NCI-H146 (cell line): ENCODE measurements around the gene DNAH5.

Experiments used
- DNase-seq: peaks from one replicate; lab custom pipeline; 2025; lab: John Stamatoyannopoulos, UW

The DNAH5 gene

DNA sequence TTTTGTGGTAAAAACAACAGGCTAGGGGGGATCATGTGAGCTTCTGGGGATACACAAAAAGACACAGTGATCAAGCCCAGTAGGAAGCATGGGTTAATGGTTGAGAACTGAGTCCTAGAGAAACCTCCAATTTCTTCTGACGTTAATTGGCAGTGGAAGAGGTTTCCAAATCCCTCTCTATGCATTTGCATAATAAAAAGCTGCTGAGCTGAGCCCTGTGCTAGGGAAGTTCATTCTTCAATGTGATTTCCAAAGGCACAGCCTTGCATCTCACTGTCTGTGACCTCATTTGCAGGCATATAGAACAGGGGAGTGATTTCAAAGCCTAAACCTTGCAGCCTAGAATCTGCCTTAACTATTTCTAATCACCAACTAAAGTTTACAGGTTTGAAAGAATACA, 812 bp downstream of the DNAH5 start:
- DNase-seq: no peak

DNA sequence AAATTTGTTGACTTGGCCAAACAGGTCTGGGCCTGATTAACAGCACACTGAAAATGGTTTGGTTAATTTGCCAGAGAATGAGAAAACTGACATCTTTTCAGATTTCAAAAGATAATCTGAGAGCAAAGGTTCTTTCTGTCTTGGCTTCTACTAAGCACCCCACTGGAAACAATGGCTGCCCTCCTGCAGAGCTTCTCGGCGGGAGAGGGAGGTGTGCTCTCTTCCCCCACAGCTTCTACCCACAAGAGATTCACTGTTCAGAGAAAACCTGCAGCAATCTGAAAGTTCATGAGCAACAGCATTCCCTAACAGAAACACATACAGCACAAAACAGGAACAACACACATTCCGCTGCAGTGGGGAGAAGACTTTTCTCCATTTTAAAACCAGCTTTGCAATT, 3.0 kb downstream of the DNAH5 start:
- no peak for DNase-seq

DNA sequence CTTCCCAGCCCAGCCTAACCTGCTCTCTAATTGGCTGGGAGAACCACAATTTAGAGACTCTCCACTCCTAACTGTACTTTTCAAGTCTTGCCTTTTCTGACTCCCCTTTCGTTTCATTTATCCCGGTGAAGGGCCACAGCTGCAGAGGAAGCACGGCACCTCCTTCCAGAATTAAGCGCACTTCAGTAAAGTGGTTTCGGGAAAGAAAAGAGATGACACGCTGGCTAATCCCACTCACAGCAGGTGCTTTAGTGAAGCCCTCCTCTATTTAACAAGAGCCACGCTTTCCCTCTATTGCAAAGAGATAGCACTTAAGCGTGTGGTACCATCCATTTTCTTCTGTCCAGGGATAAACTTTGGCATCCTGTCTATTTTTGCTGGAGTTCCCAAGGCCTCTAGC, 4.8 kb downstream of the DNAH5 start:
- DNase-seq: no peak

DNA sequence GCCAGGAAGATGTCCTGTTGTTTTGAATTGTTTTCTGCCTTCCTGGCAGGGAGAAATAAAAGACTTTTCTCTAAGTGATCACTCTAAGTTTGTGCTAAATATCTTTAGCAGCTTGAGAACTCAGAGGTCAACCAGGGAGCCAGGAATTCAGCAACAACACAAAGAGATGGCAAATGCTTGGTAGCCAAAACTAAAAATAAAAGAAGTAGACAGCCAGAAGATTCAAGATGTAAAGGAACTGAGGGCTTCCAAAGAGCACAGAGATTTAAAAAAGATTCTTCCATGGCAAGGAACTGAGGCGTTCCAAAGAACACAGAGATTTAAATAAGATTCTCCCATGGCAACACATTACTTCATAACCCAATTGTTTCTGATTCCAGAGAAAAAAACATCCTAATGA, 9.6 kb downstream of the DNAH5 start:
- no peak for DNase-seq

DNA sequence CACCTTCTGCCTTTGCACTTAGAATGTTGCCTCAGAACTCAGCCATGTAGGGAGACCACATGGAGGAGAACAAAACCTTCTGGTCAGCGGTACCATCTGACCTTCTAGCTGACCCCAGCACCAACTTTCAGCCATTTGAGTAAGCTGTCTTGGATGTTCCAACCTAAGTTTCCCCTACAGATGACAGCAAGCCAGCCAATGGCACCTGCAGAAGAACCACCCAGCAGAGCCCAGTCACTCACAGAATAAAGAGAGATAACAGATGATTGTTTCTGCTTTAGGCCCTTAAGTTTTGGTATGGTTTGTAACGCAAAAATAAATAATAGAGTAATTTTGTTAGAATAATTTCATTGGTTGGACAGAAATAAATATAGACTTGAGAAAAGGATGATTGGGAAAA, 10.4 kb downstream of the DNAH5 start:
- no peak for DNase-seq

DNA sequence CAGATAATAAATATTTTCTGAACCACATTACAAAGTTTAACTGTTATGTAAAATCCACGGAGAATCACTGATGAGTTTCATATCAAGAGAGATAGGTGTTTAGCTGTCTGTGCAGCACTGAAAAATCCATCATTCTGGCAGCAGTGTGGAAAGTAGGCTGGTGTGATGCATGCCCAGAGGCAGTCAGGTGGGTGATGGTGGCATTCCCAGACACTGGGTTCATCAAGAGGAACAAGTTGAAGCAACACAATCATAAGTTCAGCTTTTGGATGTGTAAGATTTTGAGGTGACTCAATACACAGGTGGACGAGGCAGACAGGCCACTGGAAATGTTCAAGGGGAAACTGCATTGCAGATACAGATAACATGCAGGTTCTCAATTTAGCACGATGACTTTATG, 11.9 kb downstream of the DNAH5 start:
- no peak for DNase-seq

DNA sequence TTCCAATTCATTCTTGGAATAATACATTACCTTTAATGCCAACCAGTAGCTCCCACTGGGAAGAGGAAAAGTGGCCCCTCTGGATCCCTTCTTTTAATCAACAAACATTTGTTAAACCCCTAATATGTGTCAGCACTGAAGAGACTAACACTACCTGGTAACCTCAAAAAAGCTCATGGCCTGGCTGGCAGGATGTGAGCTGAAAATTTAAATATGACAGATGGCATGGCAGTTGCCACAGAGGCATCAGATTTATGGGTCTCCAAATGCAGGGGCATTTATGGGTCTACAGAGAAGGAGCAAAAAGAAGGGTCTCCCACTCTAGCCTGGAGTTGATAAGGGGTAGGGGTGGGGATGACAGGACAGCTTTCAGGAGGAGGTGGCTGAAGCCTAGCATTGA, 12.5 kb downstream of the DNAH5 start:
- no peak for DNase-seq

DNA sequence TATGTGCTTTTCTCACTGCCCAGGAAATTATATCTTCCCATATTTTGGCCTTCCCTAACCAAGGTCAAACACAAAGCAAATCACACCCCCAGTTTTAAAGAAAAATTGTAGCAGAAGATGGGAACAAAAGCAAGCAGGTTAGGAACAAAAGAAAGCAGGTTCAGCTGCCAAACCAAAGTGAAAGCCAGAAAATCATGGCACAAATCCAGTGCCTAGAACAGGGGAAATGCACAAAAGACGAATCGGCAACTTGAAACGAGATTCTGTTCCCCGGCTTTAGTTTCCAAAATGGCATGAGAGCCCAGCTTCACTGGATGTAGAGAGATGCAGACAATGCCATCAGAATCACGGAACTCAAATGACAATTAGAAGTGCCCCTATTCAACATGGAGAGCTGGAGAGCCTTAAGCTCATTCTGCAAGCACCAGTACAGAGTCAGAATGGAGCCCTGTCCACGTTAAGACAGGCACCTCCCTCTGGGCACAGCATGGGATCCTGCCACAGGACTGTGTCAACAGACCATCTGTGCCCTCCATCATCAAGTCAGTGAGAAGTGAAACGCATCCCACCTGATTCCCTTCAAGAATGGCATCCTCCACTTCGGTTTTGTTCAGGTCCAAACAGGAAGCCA, 13.8 kb downstream of the DNAH5 start:
- no peak for DNase-seq

DNA sequence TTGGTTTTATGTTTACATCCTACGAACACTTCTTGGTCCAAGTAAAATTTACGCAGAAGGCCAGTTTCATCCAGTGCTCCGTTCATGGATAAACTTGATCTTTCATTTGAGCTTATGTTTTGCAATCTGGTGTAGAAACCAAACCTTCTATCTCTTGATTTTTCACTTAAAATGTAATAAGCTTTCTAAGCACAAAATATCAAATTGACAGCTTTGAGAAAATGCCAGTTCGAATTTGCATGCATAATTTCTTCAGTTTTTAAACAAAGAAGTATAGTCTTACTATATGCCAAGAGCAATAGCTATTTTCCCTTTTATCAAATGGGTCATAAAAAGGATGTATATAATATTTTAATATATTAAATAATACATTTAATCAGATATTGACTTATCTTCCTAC, 17.8 kb downstream of the DNAH5 start:
- no peak for DNase-seq

DNA sequence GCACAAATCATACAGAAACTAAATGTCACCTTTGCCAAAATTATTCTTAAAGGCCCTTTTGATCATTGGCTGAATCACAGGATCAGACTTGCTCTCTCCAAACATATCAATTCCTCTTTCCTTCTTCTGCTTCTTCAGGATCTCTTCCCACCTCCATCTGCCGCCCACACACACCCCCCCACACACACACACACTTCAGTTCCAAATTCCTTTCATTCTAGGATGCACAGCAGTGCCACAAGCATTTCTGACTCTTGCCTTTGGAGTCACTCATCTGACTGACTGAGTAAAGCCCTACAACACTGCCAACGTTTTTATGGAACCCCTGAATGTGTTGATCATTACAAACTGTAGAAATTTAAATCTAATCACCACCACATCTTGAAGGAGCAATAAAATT, 22.9 kb downstream of the DNAH5 start:
- DNase-seq: no peak

DNA sequence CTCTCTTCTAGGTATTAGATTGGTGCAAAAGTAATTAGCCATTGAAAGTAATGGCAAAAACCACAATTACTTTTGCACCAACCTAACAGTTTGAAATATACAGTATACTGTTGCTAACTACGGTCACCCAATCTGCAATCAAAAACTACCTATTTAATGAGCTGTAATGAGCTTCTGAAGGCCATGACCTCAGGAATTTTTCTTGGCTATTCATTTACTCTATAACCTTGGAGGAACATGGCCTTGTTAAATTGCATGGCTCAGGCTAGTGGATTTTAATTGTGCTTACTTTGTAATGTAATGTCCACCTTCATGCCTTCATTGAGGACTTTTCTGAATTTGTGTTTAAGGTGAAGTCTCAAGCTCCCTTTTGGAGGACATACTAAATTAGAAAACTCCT, 24.7 kb downstream of the DNAH5 start:
- DNase-seq: no peak

DNA sequence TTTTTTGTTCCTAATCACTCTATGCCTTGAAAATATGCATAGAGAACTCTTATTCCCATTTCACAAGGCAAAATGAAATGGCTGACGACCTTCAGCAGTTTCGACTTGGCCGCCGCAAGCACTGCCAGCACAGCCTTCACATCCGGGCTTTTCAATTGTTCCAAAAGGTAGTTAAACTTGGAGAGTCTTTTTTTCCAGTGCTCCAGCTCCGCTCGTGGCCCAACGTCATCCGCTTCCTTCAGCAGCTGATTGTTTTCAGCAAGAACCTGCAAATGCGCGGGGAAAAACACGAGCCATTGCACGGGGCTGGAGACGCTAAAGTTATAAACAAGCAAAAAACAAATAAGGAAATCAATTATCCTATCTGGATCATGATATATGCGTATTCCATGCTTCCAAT, 25.4 kb downstream of the DNAH5 start:
- DNase-seq: no peak

DNA sequence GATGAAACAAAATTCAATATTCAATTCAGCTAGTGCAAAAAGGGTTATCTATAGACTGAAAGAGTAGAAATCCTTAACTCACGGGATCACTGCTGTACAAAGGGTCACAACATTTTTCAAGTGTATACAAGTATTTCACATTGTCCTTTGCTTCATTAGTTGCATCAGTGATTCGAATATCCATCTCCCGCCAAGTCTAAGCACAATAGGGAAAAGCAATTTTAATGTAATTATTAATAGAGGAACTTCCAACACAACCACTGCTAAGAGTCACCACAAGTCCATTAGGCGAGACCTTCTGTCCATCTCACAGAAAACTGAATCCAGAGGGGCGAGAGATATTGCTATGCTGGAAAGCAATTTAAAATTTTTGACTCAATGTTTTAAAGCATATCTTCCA, 27.4 kb downstream of the DNAH5 start:
- DNase-seq: no peak

DNA sequence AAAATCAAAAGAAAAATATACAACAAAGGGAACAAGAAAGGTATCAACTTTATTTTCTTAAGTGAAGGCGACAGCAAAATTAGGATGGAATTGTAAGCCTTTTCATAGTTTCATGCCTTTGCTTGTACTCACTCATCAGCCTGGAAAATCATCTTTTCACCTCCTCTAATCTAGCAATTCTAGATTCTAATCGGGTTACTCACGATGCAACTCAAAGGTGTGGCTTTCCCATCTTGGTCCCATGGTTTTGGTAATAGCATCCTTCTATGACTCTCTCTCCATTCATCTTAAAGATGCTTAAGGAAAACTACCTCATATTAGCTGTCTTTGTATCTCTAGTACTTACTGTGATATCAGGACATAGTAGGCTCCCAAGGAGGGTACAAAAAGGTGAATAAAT, 30.5 kb downstream of the DNAH5 start:
- no peak for DNase-seq

DNA sequence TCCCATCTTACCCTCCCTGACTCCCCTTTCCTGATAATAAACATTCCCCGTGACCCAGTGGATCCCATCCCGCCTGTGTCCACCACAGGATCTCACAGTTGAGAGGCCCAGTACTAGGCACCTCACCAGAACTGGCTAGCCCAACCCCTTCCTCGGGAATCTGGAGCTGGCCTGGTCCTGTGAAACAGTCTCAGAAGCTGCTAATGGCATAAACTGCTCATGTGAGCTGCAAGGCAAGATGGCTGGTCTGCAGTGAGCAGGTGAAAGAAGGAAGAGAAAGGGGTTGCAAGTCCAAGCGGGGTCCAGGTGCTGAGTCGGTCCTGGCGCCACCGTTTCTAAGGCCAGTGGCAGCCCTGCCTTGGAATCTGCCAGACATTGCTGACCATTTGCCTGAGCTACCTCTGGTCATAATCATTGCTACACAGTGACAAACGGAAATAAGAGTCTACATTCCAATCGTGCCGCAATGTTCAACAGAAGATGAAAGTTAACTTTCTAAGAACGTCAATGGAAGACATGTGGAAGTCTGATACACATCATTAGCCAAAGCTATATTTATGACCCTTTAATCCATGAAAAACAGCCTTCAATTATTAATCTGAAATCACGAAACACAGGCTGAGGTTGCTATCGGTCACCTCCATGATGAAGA, 33.7 kb downstream of the DNAH5 start:
- DNase-seq: no peak

DNA sequence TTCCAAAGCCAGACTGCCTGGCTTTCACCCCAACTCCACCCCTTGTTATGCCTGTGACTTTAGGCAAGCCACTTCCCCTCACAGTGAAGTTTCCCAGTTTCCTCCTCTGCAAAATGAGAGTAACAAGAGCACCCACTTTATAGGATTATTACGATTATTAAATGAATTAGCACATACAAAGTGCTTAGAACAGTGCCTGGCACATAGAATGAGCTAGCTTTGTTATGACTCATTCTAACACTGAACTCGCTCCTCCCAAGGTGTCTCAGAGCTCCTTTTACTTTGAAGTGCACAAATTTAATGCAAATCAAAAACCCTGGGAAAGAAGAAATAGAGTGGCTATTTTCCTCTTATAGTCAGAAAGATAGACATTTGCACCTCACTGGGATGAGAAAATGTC, 34.3 kb downstream of the DNAH5 start:
- no peak for DNase-seq

DNA sequence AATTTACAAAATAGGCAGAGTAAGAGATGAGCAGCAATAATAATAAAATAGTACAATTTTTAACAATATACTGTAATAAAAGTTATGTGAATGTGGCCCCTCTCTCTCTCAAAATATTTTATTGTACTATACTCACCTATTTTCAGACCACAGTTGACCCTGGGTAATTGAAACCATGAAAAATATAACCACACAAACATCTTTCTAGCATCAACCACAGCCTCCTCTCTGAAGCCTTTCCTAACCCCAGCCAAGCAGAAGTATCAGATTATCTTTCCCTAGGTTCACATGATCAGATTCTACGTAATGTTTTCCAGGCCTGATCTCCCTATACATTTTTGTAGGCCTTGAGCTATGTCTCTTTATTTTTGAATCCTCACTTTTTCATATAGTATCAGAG, 35.2 kb downstream of the DNAH5 start:
- no peak for DNase-seq

DNA sequence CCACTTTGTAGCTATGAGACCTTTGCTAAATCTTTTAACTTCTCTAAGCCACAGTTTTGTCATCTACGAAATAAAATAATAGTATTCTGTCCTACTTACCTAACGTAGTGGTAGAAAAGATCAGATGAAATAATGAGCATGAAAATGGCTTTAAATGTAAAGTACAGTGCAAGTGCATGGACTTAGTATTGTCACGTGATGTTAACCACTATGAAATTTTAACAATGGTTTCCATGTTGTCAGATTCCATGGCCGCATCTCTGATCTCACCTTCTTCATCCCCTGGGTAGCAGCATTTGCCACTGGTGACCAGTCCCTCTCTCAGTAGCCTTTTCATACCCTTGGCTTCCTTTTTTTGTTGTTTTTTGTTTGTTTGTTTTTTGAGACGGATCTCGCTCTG, 45.9 kb downstream of the DNAH5 start:
- no peak for DNase-seq

DNA sequence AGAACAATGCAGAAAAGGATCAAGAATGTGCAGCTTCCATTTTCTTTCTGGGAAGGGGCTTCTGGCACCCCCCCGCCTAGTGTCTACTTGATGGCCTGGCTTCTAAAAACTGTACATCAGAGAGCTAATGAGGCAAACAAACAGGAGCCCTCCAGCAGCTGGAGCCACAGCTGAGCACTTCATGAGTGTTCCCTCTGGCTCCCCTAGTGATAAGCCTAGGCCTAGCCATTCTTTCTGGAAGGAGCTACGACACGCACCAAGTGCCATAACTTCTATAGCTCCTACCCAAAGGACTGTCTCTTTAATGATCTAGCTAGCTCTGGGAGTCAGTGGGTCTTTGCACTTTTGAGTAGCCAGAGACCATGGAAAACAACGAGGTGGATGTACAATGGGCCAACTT, 66.1 kb downstream of the DNAH5 start:
- no peak for DNase-seq

DNA sequence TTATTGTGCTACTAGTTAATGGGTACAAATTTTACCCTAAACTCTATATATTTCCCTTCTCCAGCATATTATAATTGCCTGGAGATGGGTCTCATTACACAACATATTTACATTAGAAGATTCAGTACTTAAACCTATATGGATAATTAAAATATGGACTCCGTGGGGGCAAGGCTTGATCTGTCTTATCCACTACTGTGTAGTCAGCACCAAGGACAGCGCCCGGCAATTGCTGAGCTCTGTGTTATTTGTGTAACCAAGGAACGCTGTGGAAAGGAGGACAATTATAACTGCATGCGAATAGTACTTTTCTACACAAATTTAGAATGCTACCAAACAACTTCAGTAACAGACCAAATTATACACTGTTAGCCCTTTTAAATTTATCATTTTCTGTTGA, 77.7 kb downstream of the DNAH5 start:
- no peak for DNase-seq

DNA sequence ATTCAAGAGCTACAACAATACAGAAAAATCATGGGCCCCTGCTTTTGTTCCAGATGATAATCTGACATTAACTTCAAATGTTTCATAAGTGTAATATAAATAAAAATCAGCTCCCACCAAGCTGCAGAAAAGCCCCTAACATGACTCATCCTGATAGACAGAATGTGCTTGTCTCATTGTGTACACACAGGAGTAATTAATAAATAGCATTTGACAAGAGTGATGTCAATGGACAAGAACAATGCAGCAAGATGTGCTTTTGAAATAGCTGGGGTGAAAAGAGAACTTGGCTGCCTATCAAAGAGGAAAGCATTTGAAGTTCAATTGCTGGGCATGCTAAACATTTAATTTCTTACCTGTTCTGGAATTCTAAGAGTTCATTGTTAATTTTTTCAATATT, 79.2 kb downstream of the DNAH5 start:
- DNase-seq: no peak

DNA sequence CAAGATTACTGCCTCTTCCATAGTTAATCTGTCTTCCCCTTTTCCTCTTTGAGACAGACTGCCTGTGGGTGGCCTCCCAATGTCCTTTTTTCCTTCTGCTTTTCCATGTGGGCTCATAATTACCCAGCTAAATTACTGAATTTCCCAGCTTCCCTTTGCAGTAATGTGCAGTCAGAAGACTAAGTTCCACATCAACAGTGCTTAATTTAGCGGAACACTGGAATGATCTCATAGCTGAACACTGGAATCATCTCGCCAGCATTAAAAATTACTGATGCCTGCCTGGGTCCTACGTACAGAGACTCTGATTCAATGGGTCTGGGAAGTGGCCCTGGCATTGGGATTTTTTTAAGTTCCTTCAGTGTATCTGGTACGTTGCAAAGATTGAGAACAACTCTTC, 84.3 kb downstream of the DNAH5 start:
- DNase-seq: no peak

DNA sequence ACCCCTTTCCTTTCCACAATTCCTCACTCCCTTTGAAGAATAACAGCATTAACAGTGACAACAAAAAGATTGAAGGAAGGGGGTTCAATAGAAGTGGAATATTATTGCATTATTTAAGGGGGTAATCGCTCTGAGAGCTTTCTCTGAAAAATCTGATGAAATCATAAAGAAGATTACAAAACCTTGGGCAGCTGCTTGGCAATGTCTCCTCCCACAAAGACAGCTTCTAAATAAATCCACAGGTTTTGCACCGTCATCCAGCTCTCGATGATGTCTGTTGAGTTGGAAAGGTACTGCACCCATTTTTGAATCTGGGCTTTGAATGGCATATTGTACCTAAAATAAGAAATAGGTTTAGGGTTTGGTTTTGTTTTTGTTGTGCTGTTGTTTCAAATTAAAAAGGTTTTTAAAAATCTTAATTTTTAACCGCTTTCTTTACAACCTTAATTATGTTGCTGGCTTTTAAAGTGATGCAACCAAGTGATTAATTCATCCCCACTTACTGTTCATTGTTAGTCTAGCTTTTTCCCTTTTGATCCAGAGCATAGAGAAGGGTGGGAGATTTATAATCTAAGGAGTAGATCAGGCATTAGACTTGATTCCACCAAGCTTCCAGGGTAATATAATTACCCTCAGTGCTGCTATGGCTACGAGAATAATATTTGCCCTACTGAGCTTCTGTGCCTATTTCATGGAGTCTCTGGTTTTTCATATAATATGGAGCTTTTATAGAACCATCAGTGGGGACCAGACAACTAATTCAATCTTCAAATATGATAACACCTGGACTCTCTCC, 85.0 kb downstream of the DNAH5 start:
- no peak for DNase-seq
